Body of pancreas (tissue), 4 donors: ENCODE measurements around the gene PTGFR. TPM values are rescaled to one million over a fixed set of nuclear protein-coding genes. Genes with fewer than 3 reads are reported as not detected.

Experiments used
- ATAC-seq: fragments of 150-250 bp; one replicate; pipeline ENCODE4 v1.9.1; 2016
- DNase-seq, 4 donors: peaks; one replicate each; pipeline ENCODE4 v3.0.0-alpha.2; 2019
- H3K27ac ChIP-seq, 4 donors: fragments of 200-600 bp; sonication (generic); 1 replicate in 3 of 4; 2 replicates in 1 of 4; pipeline versions ENCODE4 v1.5.1 to v1.6.1; 2016 to 2019; ENCODE audit warnings: mild to moderate bottlenecking in 1 of 4, mixed read lengths in 1 of 4, moderate library complexity in 1 of 4
- H3K27me3 ChIP-seq, 2 donors: fragments of 200-600 bp; sonication (generic); one replicate each; pipeline ENCODE4 v1.6.0; 2016; ENCODE audit warnings: mild to moderate bottlenecking in 1 of 2
- H3K36me3 ChIP-seq, 2 donors: fragments of 200-600 bp; sonication (generic); replicated peaks in 1 of 2; 2 replicates each; pipeline ENCODE4 v1.5.1; 2016; ENCODE audit warnings: low read depth in 2 of 2; ENCODE audit not compliant: insufficient read depth in 1 of 2
- H3K4me1 ChIP-seq: fragments of 200-600 bp; sonication (generic); one replicate; pipeline ENCODE4 v1.6.0; 2016
- H3K4me3 ChIP-seq, 2 donors: fragments of 200-600 bp; sonication (generic); 1 replicate in 1 of 2; 2 replicates in 1 of 2; pipeline ENCODE4 v1.5.1; 2016 to 2019
- H3K9me3 ChIP-seq, 3 donors: fragments of 200-600 bp; sonication (generic); 1 replicate in 2 of 3; 2 replicates in 1 of 3; pipeline ENCODE4 v1.5.1; 2016
- POLR2A ChIP-seq, 3 donors: fragments of 450-650 bp; IDR thresholded peaks; one replicate each; pipeline ENCODE4 v1.6.1; 2016; ENCODE audit warnings: antibody characterized with exemption in 3 of 3, mild to moderate bottlenecking in 2 of 3
- WGBS, 2 donors: methylation state at CpG; one replicate each; pipeline ENCODE4 v1.1.5; 2017; 5-methylcytosine and 5-hydroxymethylcytosine counted together
- intact Hi-C: fragments of 100-400 bp; cut with DNase I; formaldehyde crosslinking; loops from one replicate; pipeline ENCODE4 v1.15.1; 2023
- total RNA-seq, 2 donors: library from RNA; depleted of rRNA; stranded (reverse); fragments of >200 nt; gene quantifications; one replicate each; pipeline ENCODE4 v1.1.0, GENCODE V29; 2016
- TF ChIP-seq, protein P1 (sequence below), 7 experiments: fragments of 450-650 bp in 4 of 7; fragments of 200-600 bp in 3 of 7; sonication (generic) in 3 of 7; IDR thresholded peaks; one replicate each; pipeline ENCODE4 v1.5.1; 2016 to 2019; ENCODE audit warnings: antibody characterized with exemption in 7 of 7

Gene PTGFR
- total RNA-seq, 2 donors from 2014 or later: 1.0 to 3.0 TPM

DNA sequence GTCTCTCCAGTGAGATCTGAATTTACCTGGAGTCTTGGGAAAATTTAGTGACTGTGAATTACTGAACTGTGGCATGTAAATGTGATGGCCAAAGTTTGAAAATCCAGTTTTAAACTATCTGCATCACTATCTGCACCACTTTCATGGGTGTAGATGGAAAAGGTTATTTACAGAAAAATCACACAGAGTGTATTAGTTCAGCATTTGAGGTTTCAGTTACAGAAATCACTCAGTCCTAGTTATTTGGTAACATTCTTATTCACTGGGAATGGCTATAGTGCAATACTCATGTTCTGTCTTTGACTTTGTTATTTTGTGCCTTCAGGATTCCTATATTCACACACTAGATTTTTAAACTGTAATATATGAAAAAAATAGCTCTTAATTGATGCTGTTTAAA, 68.9 kb downstream of the PTGFR start:
- no peak for ATAC-seq
- H3K4me3 ChIP-seq: no peak overlapping the region
- TF ChIP-seq POLR2A (IDR thresholded peaks at IDR 0.05): no peak
- TF ChIP-seq, protein P1, sequence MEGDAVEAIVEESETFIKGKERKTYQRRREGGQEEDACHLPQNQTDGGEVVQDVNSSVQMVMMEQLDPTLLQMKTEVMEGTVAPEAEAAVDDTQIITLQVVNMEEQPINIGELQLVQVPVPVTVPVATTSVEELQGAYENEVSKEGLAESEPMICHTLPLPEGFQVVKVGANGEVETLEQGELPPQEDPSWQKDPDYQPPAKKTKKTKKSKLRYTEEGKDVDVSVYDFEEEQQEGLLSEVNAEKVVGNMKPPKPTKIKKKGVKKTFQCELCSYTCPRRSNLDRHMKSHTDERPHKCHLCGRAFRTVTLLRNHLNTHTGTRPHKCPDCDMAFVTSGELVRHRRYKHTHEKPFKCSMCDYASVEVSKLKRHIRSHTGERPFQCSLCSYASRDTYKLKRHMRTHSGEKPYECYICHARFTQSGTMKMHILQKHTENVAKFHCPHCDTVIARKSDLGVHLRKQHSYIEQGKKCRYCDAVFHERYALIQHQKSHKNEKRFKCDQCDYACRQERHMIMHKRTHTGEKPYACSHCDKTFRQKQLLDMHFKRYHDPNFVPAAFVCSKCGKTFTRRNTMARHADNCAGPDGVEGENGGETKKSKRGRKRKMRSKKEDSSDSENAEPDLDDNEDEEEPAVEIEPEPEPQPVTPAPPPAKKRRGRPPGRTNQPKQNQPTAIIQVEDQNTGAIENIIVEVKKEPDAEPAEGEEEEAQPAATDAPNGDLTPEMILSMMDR (IDR thresholded peaks at IDR 0.05): no peak

DNA sequence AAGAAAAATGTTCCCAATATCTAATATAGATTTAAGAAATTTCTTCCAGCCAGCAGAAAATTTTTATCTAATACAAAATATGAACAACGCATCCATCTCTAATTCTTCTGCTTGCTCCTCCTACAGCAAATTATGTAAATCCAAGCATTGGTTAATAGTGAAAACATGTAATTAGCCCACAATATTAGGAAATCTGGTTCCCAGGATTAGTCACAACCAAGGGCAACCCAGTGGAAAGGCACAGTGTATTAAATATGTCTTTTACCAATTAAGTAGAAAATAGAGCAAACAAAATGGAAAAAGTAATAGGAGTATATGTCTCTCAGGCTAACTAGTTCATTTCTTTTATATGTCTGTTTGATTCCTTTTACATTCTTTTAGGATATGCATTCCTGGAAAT, 70.0 kb downstream of the PTGFR start:
- Histone ChIP-seq H3K27me3 (no peaks in the 10 kb centered on the region), H3K9me3 (no peaks in the 10 kb centered on the region), H3K4me1 (no peaks in the 10 kb centered on the region), H3K36me3 (no peaks in the 10 kb centered on the region), H3K4me3 (no peak overlapping the region), H3K27ac (no peak overlapping the region)
- intact Hi-C loops: no loop called here
- ATAC-seq: no peak
- no peak for DNase-seq
- WGBS, 2 donors: 83 to 90% methylated on average over 1 of the region's 1 CpG
- no peak for TF ChIP-seq POLR2A (IDR thresholded peaks at IDR 0.05)
- TF ChIP-seq, protein P1 (IDR thresholded peaks at IDR 0.05): no peak

More for the DNA sequence above, 68.9 kb downstream of the PTGFR start:
- Histone ChIP-seq H3K36me3 (no peaks in the 10 kb centered on the region), H3K27me3 (no peaks in the 10 kb centered on the region), H3K27ac (no peak overlapping the region), H3K4me1 (no peaks in the 10 kb centered on the region), H3K9me3 (no peaks in the 10 kb centered on the region)
- intact Hi-C loops: no loop called here
- DNase-seq: no peak

GRCh38 chr1:78561856-78562255, 71.1 kb downstream of the PTGFR start:
- TF ChIP-seq POLR2A (IDR thresholded peaks at IDR 0.05): no peak
- TF ChIP-seq, protein P1 (IDR thresholded peaks at IDR 0.05): no peak
- ATAC-seq (no peak), DNase-seq (no peak)
- H3K4me3 ChIP-seq: no peak overlapping the region
- intact Hi-C loops: no loop called here
- no peaks in the 10 kb centered on the region for H3K36me3 ChIP-seq
- H3K27me3 ChIP-seq: no peaks in the 10 kb centered on the region
- H3K9me3 ChIP-seq: no peaks in the 10 kb centered on the region
- no peaks in the 10 kb centered on the region for H3K4me1 ChIP-seq
- H3K27ac ChIP-seq: no peak overlapping the region
- 68 to 79% methylated on average over 2 of the region's 2 CpGs for WGBS, 2 donors

DNA sequence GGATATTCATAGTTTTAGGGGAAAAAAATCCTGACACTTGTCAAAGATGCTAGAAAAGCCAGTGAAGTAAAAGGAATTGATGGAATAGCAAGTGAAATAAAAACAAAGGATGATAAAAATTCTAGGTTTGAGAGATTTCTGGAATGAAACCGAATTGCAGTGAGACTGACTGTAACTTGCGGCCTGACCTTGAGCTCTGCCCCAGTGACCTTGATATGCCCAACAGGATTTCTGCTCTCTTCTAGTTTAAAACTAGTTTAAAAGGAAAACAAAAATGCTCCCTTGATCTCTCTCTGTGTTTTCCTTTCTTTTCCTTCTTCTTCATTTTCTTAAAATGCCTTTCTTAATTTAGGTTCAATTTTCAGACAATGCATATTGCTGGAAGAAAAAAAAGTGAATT, 74.6 kb downstream of the PTGFR start:
- H3K4me3 ChIP-seq: no peak overlapping the region
- no peaks in the 10 kb centered on the region for H3K9me3 ChIP-seq
- ATAC-seq (no peak), DNase-seq (no peak)
- WGBS, 2 donors: 34 to 37% methylated on average over 2 of the region's 2 CpGs
- TF ChIP-seq, protein P1 (IDR thresholded peaks at IDR 0.05): no peak
- no peak for TF ChIP-seq POLR2A (IDR thresholded peaks at IDR 0.05)
- H3K27me3 ChIP-seq: no peaks in the 10 kb centered on the region
- H3K4me1 ChIP-seq: no peaks in the 10 kb centered on the region
- intact Hi-C loops: no loop called here
- no peaks in the 10 kb centered on the region for H3K36me3 ChIP-seq
- no peak overlapping the region for H3K27ac ChIP-seq

DNA sequence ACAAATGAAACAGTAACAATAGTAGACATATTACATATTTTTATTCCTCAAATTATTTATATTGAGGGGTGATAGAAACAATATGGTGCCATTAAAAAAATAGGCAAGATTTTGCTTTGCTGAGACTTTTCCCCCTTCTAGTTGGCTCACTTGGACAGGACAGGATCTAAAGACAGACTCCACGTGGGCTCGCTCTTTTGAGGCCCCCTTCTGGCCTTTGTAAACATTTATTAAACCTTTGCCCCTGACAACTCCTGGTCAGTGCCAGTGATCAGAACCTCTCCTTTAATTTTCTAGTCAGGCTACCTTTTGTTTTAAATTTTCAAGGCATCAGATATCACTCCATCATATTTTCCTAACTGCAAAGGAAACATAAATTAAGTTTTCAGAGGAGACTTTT, 79.8 kb downstream of the PTGFR start:
- ATAC-seq (no peak), DNase-seq (no peak)
- H3K4me3 ChIP-seq: no peak overlapping the region
- no peaks in the 10 kb centered on the region for H3K27me3 ChIP-seq
- WGBS, 2 donors: 25 to 39% methylated on average over 2 of the region's 2 CpGs
- no peak overlapping the region for H3K27ac ChIP-seq
- no peaks in the 10 kb centered on the region for H3K36me3 ChIP-seq
- intact Hi-C loops: no loop called here
- H3K4me1 ChIP-seq: no peaks in the 10 kb centered on the region
- no peaks in the 10 kb centered on the region for H3K9me3 ChIP-seq
- TF ChIP-seq, protein P1 (IDR thresholded peaks at IDR 0.05): no peak
- no peak for TF ChIP-seq POLR2A (IDR thresholded peaks at IDR 0.05)
